ENCODE data around the gene ENDOV. TPM values are rescaled to one million over a fixed set of nuclear protein-coding genes. Genes with fewer than 3 reads are reported as not detected.

Gene ENDOV
- total RNA-seq, 1 experiment from 2014 or later, result 45.6 TPM

DNA sequence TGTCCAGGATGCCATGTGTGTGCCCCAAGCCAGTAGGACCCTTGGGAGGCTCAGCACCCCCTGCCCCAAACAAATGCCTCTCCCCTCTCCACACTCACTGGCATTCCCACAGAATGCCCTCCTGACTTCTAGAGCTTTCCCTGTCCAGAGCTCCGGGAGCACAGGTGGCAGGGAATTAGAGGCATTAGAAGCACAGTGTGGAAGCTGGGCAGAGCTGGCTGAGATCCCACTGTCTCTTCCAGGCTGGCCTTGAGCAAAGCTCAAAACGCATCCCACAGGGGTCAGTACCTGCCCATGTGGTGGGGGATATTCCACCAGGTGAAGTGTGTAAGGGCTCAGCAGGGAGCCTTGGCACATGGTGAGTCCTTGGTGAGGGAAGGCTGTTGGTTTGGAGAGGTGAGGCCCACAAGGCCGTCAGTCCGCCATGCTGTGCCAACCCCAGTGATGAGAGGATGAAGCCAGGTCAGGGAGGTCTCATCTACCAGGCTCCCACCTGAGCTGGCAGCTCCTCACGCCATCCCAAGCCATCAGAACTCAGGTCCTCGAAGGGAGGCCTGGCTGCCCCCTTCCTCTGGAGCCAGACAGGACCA, 18.1 kb downstream of the ENDOV start:
- CTCF ChIA-PET, result no interaction called here
- no peak for ATAC-seq

More for the DNA sequence above, 18.1 kb downstream of the ENDOV start:
- H3K4me2 ChIP-seq (ENCODE audit: low read length), result no peak overlapping the region
- intact Hi-C loops (cut with micrococcal nuclease), result no loop called here
- no peak overlapping the region for H2AFZ ChIP-seq (ENCODE audit: low read depth, low read length, poor library complexity, severe bottlenecking)
- H3K9me2 ChIP-seq (ENCODE audit: insufficient read depth), result no peaks in the 10 kb centered on the region
- H3K27me3 ChIP-seq (ENCODE audit: insufficient read depth, low read length), result peaks cover 3% of the 10 kb centered on the region; the same call in 1 of the 2 replicates
- no peak overlapping the region for H3K9ac ChIP-seq (ENCODE audit: low read length)
- RAD21 ChIA-PET (ENCODE audit: low non-redundant PET in 1 of 2, low total read pairs in 2 of 2, uncharacterized antibody in 2 of 2, unreplicated experiment in 2 of 2), result interaction anchor here in 1 of 2 experiments (0.6 kb wide), 1 partner anchor 150 kb away, joined by 3 read pairs; no protein-coding TSS in a partner anchor
- no peaks in the 10 kb centered on the region for H3K9me3 ChIP-seq (ENCODE audit: control insufficient read depth in 1 of 2, insufficient read depth in 1 of 2, low read depth in 1 of 2, low read length in 2 of 2)
- DNase-seq (ENCODE audit: low read depth, low spot score), result no peak
- no peak overlapping the region for H3K4me3 ChIP-seq (replicated peaks in 1 of 2; ENCODE audit: low read depth in 1 of 2, low read length in 2 of 2)
- no TSS peak for BruUV-seq (replicated peaks)
- H4K20me1 ChIP-seq (ENCODE audit: insufficient read depth), result no peaks in the 10 kb centered on the region
- H3K79me2 ChIP-seq (ENCODE audit: insufficient read depth, low read length), result no peaks in the 10 kb centered on the region
- H3K36me3 ChIP-seq (ENCODE audit: control insufficient read depth in 1 of 2, insufficient read depth in 2 of 2, low read length in 2 of 2), result no peaks in the 10 kb centered on the region
- TF ChIP-seq ZNF274 (IDR thresholded peaks at IDR 0.05; ENCODE audit: low read depth, low read length), result no peak
- TF ChIP-seq EZH2phosphoT487 (IDR thresholded peaks at IDR 0.05; ENCODE audit: borderline replicate concordance), result no peak
- no peak for TF ChIP-seq REST (IDR thresholded peaks at IDR 0.05; ENCODE audit: low read depth)
- TF ChIP-seq SIN3A (IDR thresholded peaks at IDR 0.05; ENCODE audit: low read depth), result no peak
- TF ChIP-seq SP1 (IDR thresholded peaks at IDR 0.05; ENCODE audit: low read depth), result no peak
- no peak for TF ChIP-seq YY1 (IDR thresholded peaks at IDR 0.05; ENCODE audit: extremely low read depth, insufficient replicate concordance, low read depth, low read length)
- TF ChIP-seq JUND (IDR thresholded peaks at IDR 0.05), result no peak
- TF ChIP-seq, protein P1, sequence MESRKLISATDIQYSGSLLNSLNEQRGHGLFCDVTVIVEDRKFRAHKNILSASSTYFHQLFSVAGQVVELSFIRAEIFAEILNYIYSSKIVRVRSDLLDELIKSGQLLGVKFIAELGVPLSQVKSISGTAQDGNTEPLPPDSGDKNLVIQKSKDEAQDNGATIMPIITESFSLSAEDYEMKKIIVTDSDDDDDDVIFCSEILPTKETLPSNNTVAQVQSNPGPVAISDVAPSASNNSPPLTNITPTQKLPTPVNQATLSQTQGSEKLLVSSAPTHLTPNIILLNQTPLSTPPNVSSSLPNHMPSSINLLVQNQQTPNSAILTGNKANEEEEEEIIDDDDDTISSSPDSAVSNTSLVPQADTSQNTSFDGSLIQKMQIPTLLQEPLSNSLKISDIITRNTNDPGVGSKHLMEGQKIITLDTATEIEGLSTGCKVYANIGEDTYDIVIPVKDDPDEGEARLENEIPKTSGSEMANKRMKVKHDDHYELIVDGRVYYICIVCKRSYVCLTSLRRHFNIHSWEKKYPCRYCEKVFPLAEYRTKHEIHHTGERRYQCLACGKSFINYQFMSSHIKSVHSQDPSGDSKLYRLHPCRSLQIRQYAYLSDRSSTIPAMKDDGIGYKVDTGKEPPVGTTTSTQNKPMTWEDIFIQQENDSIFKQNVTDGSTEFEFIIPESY (IDR thresholded peaks at IDR 0.05; ENCODE audit: extremely low read depth, insufficient replicate concordance, low read length), result no peak
- no peak for TF ChIP-seq ATF3 (IDR thresholded peaks at IDR 0.05)
- no peak for TF ChIP-seq POLR2AphosphoS5 (IDR thresholded peaks at IDR 0.05; ENCODE audit: low read depth, low read length)
- TF ChIP-seq, protein P2, sequence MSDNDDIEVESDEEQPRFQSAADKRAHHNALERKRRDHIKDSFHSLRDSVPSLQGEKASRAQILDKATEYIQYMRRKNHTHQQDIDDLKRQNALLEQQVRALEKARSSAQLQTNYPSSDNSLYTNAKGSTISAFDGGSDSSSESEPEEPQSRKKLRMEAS (IDR thresholded peaks at IDR 0.05), result no peak
- no peak for TF ChIP-seq ELF1 (IDR thresholded peaks at IDR 0.05; ENCODE audit: borderline replicate concordance, low read depth)
- no peak for TF ChIP-seq POLR2A (IDR thresholded peaks at IDR 0.05; ENCODE audit: borderline replicate concordance, extremely low read depth, insufficient read depth, insufficient read length)
- no peak for TF ChIP-seq EZH2 (IDR thresholded peaks at IDR 0.05)
- no peak for TF ChIP-seq CEBPB (IDR thresholded peaks at IDR 0.05; ENCODE audit: low read depth)
- TF ChIP-seq ZFX (IDR thresholded peaks at IDR 0.05), result no peak
- no peak for TF ChIP-seq CBX3 (IDR thresholded peaks at IDR 0.05; ENCODE audit: low read depth)
- H3K4me1 ChIP-seq (ENCODE audit: control insufficient read depth in 1 of 2, insufficient read depth in 2 of 2, low read length in 2 of 2), result no peaks in the 10 kb centered on the region
- POLR2A ChIA-PET, result no interaction called here
- H3K27ac ChIP-seq (ENCODE audit: low read depth, low read length), result no peak overlapping the region

All from HCT116 (cell line).